Measurements from ENCODE around the gene NR5A2.

DNA sequence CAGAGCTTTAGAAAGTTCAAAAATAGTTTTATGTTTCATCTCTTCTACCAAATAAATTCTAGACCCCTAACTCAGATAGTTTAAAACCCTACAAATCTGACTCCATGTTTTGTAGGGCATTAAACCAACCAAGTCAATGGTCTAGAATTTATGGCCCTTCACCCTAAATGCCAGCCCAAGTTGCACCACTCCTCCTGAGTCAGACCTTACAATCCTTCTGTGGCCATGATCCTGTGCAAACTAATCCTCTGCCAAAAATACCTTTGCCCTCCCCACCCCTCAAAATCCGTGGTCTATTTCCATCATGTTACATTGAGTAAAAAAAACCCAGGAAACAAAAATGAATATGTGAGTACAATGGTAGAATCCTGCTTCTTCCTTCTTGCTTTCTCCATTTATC is 179.3 kb downstream of the NR5A2 start:
- TF ChIP-seq KAT7 (CRISPR knock-in tag; IDR thresholded peaks at IDR 0.05; ENCODE audit: borderline replicate concordance), result no peak
- TF ChIP-seq, protein P1, sequence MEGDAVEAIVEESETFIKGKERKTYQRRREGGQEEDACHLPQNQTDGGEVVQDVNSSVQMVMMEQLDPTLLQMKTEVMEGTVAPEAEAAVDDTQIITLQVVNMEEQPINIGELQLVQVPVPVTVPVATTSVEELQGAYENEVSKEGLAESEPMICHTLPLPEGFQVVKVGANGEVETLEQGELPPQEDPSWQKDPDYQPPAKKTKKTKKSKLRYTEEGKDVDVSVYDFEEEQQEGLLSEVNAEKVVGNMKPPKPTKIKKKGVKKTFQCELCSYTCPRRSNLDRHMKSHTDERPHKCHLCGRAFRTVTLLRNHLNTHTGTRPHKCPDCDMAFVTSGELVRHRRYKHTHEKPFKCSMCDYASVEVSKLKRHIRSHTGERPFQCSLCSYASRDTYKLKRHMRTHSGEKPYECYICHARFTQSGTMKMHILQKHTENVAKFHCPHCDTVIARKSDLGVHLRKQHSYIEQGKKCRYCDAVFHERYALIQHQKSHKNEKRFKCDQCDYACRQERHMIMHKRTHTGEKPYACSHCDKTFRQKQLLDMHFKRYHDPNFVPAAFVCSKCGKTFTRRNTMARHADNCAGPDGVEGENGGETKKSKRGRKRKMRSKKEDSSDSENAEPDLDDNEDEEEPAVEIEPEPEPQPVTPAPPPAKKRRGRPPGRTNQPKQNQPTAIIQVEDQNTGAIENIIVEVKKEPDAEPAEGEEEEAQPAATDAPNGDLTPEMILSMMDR (IDR thresholded peaks at IDR 0.05), result no peak
- TF ChIP-seq ZNF512 (CRISPR knock-in tag; IDR thresholded peaks at IDR 0.05; ENCODE audit: borderline replicate concordance), result no peak
- no peak for TF ChIP-seq TEAD1 (CRISPR knock-in tag; IDR thresholded peaks at IDR 0.05)
